ENCODE measurements around the gene TSPYL6.

The TSPYL6 gene

DNA sequence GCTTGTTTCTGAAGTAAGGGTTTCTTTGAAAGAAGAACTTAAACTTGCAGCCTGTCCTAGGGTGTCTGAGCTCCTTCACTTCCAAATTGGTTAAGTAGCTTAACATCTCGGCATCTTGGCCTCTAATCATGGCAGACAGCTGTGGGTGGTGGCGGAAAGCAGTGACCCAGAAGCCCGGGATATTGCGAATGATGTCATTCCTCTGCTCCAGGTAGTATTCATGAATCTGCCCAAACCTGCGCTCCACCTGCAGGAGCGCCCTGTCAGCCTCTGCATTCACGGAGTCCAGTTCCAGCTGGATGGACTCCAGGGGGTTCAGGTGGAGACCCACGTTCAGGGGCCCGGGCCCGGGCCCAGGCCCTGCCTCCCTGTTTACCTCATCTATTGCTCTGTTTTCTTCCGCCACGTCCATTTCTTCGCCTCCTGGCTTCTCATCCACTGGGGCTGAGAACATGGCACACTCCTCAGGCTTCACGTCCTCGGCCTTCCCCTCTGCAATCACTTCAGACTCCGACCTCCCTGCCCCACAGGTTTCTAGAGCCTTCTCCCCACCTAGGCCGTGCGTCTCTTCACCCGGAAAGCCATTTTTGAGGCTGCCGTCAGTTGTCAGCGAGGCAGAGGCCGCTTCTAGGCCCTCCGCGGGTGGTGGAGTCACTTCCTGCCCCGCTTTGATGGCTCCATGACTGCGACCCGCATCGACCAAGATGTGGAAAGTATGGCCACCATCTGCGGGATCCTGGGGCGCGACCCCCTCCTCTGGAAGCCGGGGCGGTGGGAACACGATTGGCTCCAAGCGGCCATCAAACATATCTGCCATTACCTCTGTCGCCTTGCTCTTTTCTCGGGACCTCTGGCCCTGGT is 569 bp downstream of the TSPYL6 start:
- DNase-seq = no peak

GRCh38 chr2:54254180-54254579 is 1.8 kb downstream of the TSPYL6 start:
- no peak for DNase-seq

GRCh38 chr2:54249629-54250028 is 6.4 kb downstream of the TSPYL6 start:
- DNase-seq = no peak

DNA sequence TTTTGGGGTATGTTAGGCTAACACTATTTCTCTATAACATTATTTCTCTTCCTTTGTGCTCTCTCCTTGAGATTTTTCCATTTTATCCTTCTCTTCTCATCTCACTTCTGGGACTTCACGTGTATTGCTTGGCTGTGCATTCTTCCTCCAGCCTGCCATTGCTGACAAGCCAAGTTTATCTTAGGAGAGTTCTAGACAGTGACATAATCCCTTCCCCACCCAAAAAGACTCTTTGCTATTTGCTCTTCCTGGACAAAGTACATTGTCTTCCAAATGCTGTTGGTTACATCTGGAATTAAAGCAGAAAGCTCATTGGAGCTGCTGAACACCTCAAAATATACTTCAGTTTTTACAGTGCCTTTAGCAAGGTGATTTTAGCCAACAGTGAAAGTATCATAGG is 8.9 kb downstream of the TSPYL6 start:
- DNase-seq = no peak

GRCh38 chr2:54240515-54241469 is 15.2 kb downstream of the TSPYL6 start:
- no peak for DNase-seq

DNA sequence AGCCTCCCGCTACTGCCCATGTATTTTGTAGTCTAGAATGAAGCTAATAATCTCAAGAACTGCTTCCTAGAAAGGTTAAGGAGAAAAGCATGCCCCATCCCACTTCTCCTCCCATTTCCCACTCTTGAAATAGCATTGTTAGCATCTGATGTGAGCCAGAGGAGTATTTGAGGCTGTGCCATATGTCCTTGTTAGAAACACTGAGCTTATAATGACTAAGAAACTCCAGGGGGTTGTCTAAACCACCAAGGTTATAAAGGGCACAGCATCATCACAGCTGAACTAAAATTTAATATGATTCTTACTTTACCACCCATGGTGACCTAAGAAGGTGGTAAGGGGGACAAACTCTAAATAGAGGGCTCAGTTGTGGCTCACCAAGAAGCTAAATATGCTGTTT is 16.6 kb downstream of the TSPYL6 start:
- no peak for DNase-seq

- no peak for DNase-seq
Measured at GRCh38 chr2:54237428-54237827, 18.6 kb downstream of the TSPYL6 start.

DNA sequence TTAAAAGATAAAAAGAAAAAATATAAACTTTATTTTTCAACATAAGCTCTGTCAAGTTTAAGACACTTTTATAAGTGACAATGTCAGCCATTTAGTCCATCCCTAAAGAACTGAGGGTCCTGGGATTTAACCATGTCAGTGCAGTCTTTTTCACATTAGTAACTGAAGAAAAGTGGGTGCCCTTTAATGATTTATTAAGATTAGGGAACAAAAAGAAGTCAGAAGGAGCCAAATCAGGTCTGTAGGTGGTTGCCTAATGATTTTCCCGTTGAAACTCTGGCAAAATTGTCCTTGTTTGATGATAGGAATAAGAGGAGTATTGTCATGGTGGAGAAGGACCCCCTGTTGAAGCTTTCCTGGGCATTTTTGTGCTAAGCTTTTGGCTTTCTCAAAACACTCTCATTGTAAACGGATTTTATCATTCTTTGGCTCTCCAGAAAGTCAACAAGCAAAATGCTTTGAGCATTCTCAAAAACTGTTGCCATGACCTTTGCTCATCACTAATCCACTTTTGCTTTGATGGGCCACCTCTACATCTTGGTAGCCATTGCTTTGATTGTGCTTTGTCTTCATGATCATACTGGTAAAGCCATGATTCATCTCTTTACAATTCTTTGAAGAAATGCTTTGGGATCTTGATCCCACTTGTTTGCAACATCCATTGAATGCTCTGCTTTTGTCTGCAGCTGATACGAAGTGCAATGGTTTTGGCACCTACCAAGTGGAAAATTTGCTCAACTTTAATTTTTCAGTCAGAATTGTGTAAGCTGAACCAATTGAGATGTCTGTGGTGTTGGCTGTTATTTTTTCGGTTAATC is 22.0 kb downstream of the TSPYL6 start:
- no peak for DNase-seq

GRCh38 chr2:54228945-54229344 is 27.1 kb downstream of the TSPYL6 start:
- DNase-seq = no peak

DNA sequence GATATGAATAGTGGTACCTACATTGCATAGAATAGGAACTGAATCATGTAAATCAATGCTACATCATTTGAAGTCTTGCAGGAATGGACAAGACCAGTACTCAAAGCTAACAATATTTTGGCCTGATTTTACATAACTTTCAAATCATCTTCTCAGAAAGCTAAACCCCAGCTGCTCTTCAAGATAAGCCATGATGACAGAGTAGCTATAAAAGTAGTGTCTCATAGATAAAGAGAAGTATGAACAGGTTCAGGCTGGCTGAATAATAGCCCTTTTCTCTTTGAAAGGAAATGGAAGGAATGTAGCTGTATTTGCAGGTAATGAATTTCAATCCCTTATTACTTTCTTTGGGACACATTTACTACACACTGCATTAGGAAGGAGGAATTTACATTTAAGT is 28.2 kb downstream of the TSPYL6 start:
- no peak for DNase-seq

GRCh38 chr2:54226260-54226659 is 29.8 kb downstream of the TSPYL6 start:
- DNase-seq = no peak

GRCh38 chr2:54224997-54225396 is 31.0 kb downstream of the TSPYL6 start:
- peak; percentile 64 for DNase-seq

GRCh38 chr2:54213082-54213481 is 42.9 kb downstream of the TSPYL6 start:
- no peak for DNase-seq

GRCh38 chr2:54212456-54212855 is 43.6 kb downstream of the TSPYL6 start:
- no peak for DNase-seq

GRCh38 chr2:54209379-54209778 is 46.6 kb downstream of the TSPYL6 start:
- no peak for DNase-seq

- DNase-seq = no peak
Measured at GRCh38 chr2:54208364-54209240, 47.4 kb downstream of the TSPYL6 start.

GRCh38 chr2:54207666-54208195 is 48.3 kb downstream of the TSPYL6 start:
- DNase-seq = no peak

DNA sequence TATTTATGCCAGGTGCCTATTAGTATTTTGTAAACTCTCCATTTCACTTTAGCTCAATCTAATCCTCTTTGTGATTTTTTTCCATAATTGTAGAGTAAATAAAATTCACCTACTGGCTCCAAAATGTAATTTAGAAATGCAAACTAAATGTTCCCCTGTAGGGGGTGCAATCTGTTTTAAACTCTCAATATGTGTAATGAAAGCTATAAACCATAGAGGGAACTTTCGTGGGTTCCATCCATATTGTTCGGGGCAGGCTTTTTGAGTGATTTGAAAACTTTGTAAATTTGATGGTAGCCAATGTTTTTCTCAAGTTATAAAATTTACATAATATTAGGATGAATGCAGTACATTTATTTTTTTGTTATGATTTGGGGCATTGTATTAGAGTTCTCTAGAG is 49.4 kb downstream of the TSPYL6 start:
- no peak for DNase-seq

- DNase-seq = no peak
Measured at GRCh38 chr2:54204476-54204875, 51.6 kb downstream of the TSPYL6 start.
